Psoas muscle (tissue), 8 donors: ENCODE results near the gene TCF7L1. TPM values are rescaled to one million over a fixed set of nuclear protein-coding genes. Genes with fewer than 3 reads are reported as not detected.

Experiments
- ATAC-seq, 4 donors: fragments of 200-7000 bp; cut with Tn5 transposase; one replicate each; pipeline ENCODE4 v1.9.1; 2020; ENCODE audit warnings: moderate library complexity in 3 of 4, mild to moderate bottlenecking in 2 of 4
- DNase-seq, 2 donors: peaks; one replicate each; pipeline ENCODE4 v3.0.0-alpha.2; 2020
- H3K27ac ChIP-seq: fragments of 200-600 bp; one replicate; pipeline ENCODE4 v1.8.0; 2022
- H3K27me3 ChIP-seq, 3 donors: fragments of 200-600 bp in 1 of 3; one replicate each; pipeline versions ENCODE4 v1.6.1 to v1.8.0; 2013 to 2022; ENCODE audit warnings: low read length in 2 of 3, mild to moderate bottlenecking in 2 of 3, moderate library complexity in 1 of 3; ENCODE audit not compliant: insufficient read depth in 3 of 3
- H3K36me3 ChIP-seq, 2 donors: fragments of 200-600 bp in 1 of 2; one replicate each; pipeline versions ENCODE4 v1.6.1 to v1.8.0; 2013 to 2022; ENCODE audit warnings: low read depth in 1 of 2, mild to moderate bottlenecking in 1 of 2, moderate library complexity in 1 of 2; ENCODE audit not compliant: insufficient read depth in 1 of 2
- H3K4me1 ChIP-seq: fragments of 200-600 bp; one replicate; pipeline ENCODE4 v1.8.0; 2022
- H3K4me3 ChIP-seq: fragments of 200-600 bp; one replicate; pipeline ENCODE4 v1.8.0; 2022; ENCODE audit warnings: mild to moderate bottlenecking
- H3K9me3 ChIP-seq: fragments of 200-600 bp; one replicate; pipeline ENCODE4 v1.8.0; 2022
- CTCF ChIP-seq: fragments of 200-600 bp; IDR thresholded peaks from one replicate; pipeline ENCODE4 v1.8.0; 2022; ENCODE audit warnings: antibody characterized with exemption
- WGBS, 3 donors: extraction: QIAGEN DNeasy Blood & Tissue Kit; methylation state at CpG; one replicate each; pipeline versions ENCODE4 v1.1.6 to v1.1.7; 2013; 5-methylcytosine and 5-hydroxymethylcytosine counted together
- intact Hi-C, 2 donors: fragments of 100-400 bp; cut with DNase I; formaldehyde crosslinking; loops; one replicate each; pipeline versions ENCODE4 v1.11.0 to v1.14.2; 2022
- polyA plus RNA-seq, 3 donors: library from polyadenylated mRNA; stranded (reverse); fragments of 200-250 nt; gene quantifications; one replicate each; pipeline ENCODE4 v1.2.3, GENCODE V29; 2013
- total RNA-seq, 4 donors: library from RNA; stranded (reverse); fragmentation: NEBNext Ultra II Directional in 2 of 4; extraction: Animal tissue kit (Norgen Biotek cat#: 25700) in 2 of 4; gene quantifications; one replicate each; pipeline versions ENCODE4 v1.2.1 to v1.2.4, GENCODE V29; 2021 to 2023
- donor health status: healthy with polysubstance abuse.
- donor health status: DM: no; HTN: no; CAD: no; lungs with moderate emphysema.
- donor health status: Bipolar disorder and iron deficiency.
- donor health status: healthy.
- donor health status: DM: yes; HTN: yes; CAD: no.
- donor health status: DM: no; HTN: no; CAD: no.
- donor health status: DM: no; HTN: no; CAD: no.
- donor health status: DM: yes; HTN: yes; CAD: no.

TCF7L1 gene
- total and polyA plus RNA-seq, 7 donors: 2.1 to 13.3 (median 6.1) TPM

GRCh38 chr2:85188852-85189251 is 55.7 kb downstream of the TCF7L1 start:
- Histone ChIP-seq H3K36me3 (no peaks in the 10 kb centered on the region), H3K4me3 (no peak overlapping the region), H3K27ac (no peak overlapping the region), H3K4me1 (peaks cover 3% of the 10 kb centered on the region), H3K27me3 (no peaks in the 10 kb centered on the region), H3K9me3 (no peaks in the 10 kb centered on the region)
- no peak for TF ChIP-seq CTCF
- intact Hi-C loops: no loop called here
- DNase-seq (no peak), ATAC-seq (peak in 1 of 4 donors; percentile 29)
- 16 to 24% (median 17%) methylated on average over 5 of the region's 5 CpGs for WGBS, 3 donors

- DNase-seq: no peak
- Histone ChIP-seq H3K4me3 (no peak overlapping the region), H3K27ac (no peak overlapping the region), H3K9me3 (no peaks in the 10 kb centered on the region), H3K27me3 (no peaks in the 10 kb centered on the region), H3K36me3 (no peaks in the 10 kb centered on the region), H3K4me1 (peaks cover 3% of the 10 kb centered on the region)
- 85 to 94% (median 88%) methylated on average over 12 of the region's 12 CpGs for WGBS, 3 donors
- TF ChIP-seq CTCF: no peak
- no peak for ATAC-seq
- intact Hi-C loops: no loop called here
These were observed 56.5 kb downstream of the TCF7L1 start for GRCh38 chr2:85189606-85190270.

- Histone ChIP-seq H3K4me1 (peaks cover 6% of the 10 kb centered on the region), H3K9me3 (no peaks in the 10 kb centered on the region), H3K27ac (no peak overlapping the region), H3K36me3 (no peaks in the 10 kb centered on the region), H3K27me3 (no peaks in the 10 kb centered on the region), H3K4me3 (no peak overlapping the region)
- DNase-seq: no peak
- no peak for TF ChIP-seq CTCF
- 82 to 89% (median 87%) methylated on average over 2 of the region's 2 CpGs for WGBS, 3 donors
- ATAC-seq: no peak
- intact Hi-C loops: no loop called here
These were observed 58.0 kb downstream of the TCF7L1 start for GRCh38 chr2:85191157-85191556.

GRCh38 chr2:85194780-85195480 is 61.7 kb downstream of the TCF7L1 start:
- ATAC-seq (no peak), DNase-seq (no peak)
- 75 to 91% (median 76%) methylated on average over 8 of the region's 8 CpGs for WGBS, 3 donors
- H3K4me1 ChIP-seq: peaks cover 7% of the 10 kb centered on the region
- no peaks in the 10 kb centered on the region for H3K9me3 ChIP-seq
- intact Hi-C loops: no loop called here
- no peak overlapping the region for H3K27ac ChIP-seq
- no peak overlapping the region for H3K4me3 ChIP-seq
- H3K27me3 ChIP-seq: no peaks in the 10 kb centered on the region
- no peaks in the 10 kb centered on the region for H3K36me3 ChIP-seq
- no peak for TF ChIP-seq CTCF
